KMS-11 (cell line): ENCODE results near the gene ADH5.
"Not testable (repeated sequence)": the region's sequence is repeated elsewhere in the genome, so short reads cannot be mapped to it uniquely, and the experiment has no call there.

Experiments
- H2AFZ ChIP-seq: fragments of 200-600 bp; sonication (generic); 2 replicates; pipeline ENCODE4 v1.6.1; 2016; ENCODE audit warnings: antibody characterized with exemption, mixed run types, low read depth
- H3K27ac ChIP-seq: fragments of 200-600 bp; sonication (generic); 2 replicates; pipeline ENCODE4 v1.6.1; 2016; ENCODE audit warnings: mild to moderate bottlenecking, mixed run types
- H3K27me3 ChIP-seq: fragments of 200-600 bp; sonication (generic); 2 replicates; pipeline ENCODE4 v1.6.1; 2017; ENCODE audit warnings: mild to moderate bottlenecking, low read depth, mixed run types, moderate library complexity; ENCODE audit not compliant: insufficient read depth
- H3K36me3 ChIP-seq: fragments of 200-600 bp; sonication (generic); 2 replicates; pipeline ENCODE4 v1.6.1; 2017; ENCODE audit warnings: mild to moderate bottlenecking, mixed run types; ENCODE audit not compliant: insufficient read depth
- H3K4me1 ChIP-seq: fragments of 200-600 bp; sonication (generic); 2 replicates; pipeline ENCODE4 v1.6.1; 2016; ENCODE audit warnings: mild to moderate bottlenecking, low read depth, mixed run types; ENCODE audit not compliant: poor library complexity, severe bottlenecking
- H3K4me2 ChIP-seq: fragments of 200-600 bp; sonication (generic); 2 replicates; pipeline ENCODE4 v1.7.0; 2016; ENCODE audit warnings: mild to moderate bottlenecking, mixed run types
- H3K4me3 ChIP-seq: fragments of 200-600 bp; sonication (generic); IDR thresholded peaks from 2 replicates; pipeline ENCODE4 v1.6.1; 2017; ENCODE audit warnings: low read depth, low read length, mixed read lengths; ENCODE audit not compliant: insufficient read depth
- H3K79me2 ChIP-seq: fragments of 200-600 bp; sonication (generic); 2 replicates; pipeline ENCODE4 v1.6.1; 2016; ENCODE audit warnings: low read depth, mixed run types; ENCODE audit not compliant: insufficient read depth
- H3K9ac ChIP-seq: fragments of 200-600 bp; sonication (generic); 2 replicates; pipeline ENCODE4 v1.6.1; 2016; ENCODE audit warnings: mild to moderate bottlenecking, mixed run types
- H4K20me1 ChIP-seq: fragments of 200-600 bp; sonication (generic); 2 replicates; pipeline ENCODE4 v1.6.1; 2016; ENCODE audit warnings: mild to moderate bottlenecking, mixed run types; ENCODE audit not compliant: insufficient read depth
- TF ChIP-seq, protein P1 (sequence below): fragments of 200-600 bp; sonication (generic); conservative IDR thresholded peaks from 2 replicates; pipeline ENCODE4 v1.6.1; 2017; ENCODE audit warnings: low read depth, mild to moderate bottlenecking, antibody characterized with exemption, low read length, moderate library complexity, mixed read lengths

Gene ADH5

DNA sequence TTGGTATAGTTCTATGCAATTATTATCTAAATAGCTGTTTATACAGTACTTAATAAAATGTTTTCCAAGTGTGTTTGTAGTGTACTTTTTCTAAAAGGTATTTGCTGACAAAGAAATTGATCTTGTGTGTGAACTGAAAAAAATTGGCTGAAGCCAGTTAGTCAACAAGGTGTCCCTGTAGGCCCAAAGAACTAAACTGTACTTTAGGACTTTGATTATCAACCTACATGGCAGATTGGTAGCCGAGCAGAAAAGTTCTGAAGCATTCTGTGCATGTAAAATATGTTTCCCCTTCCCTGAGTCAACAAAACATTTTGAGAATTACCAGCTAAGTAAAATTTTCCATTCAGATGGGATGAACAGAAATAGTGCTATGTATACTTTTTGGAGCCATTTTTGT, 21.0 kb downstream of the ADH5 start:
- Histone ChIP-seq H4K20me1 (no peaks in the 10 kb centered on the region), H2AFZ (no peak overlapping the region), H3K27ac (no peak overlapping the region), H3K4me3 (no peak overlapping the region), H3K79me2 (no peaks in the 10 kb centered on the region), H3K4me1 (no peaks in the 10 kb centered on the region), H3K4me2 (no peak overlapping the region), H3K36me3 (no peaks in the 10 kb centered on the region), H3K9ac (no peak overlapping the region), H3K27me3 (no peaks in the 10 kb centered on the region)
- TF ChIP-seq, protein P1, sequence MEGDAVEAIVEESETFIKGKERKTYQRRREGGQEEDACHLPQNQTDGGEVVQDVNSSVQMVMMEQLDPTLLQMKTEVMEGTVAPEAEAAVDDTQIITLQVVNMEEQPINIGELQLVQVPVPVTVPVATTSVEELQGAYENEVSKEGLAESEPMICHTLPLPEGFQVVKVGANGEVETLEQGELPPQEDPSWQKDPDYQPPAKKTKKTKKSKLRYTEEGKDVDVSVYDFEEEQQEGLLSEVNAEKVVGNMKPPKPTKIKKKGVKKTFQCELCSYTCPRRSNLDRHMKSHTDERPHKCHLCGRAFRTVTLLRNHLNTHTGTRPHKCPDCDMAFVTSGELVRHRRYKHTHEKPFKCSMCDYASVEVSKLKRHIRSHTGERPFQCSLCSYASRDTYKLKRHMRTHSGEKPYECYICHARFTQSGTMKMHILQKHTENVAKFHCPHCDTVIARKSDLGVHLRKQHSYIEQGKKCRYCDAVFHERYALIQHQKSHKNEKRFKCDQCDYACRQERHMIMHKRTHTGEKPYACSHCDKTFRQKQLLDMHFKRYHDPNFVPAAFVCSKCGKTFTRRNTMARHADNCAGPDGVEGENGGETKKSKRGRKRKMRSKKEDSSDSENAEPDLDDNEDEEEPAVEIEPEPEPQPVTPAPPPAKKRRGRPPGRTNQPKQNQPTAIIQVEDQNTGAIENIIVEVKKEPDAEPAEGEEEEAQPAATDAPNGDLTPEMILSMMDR, result no peak

DNA sequence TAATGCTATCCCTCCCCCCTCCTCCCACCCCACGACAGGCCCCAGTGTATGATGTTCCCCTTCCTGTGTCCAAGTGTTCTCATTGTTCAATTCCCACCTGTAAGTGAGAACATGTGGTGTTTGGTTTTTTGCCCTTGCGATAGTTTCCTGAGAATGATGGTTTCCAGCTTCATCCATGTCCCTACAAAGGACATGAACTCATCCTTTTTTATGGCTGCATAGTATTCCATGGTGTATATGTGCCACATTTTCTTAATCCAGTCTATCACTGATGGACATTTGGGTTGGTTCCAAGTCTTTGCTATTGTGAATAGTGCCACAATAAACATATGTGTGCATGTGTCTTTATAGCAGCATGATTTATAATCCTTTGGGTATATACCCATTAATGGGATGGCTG, 23.1 kb downstream of the ADH5 start:
- not testable (repeated sequence) for H3K4me2 ChIP-seq, H3K9ac ChIP-seq, H3K79me2 ChIP-seq, H3K36me3 ChIP-seq, H4K20me1 ChIP-seq, H2AFZ ChIP-seq, H3K4me1 ChIP-seq, H3K27ac ChIP-seq, H3K27me3 ChIP-seq, H3K4me3 ChIP-seq

- H3K27ac ChIP-seq, result no peak overlapping the region
- H3K4me2 ChIP-seq, result no peak overlapping the region
- no peak overlapping the region for H3K4me3 ChIP-seq
- H3K9ac ChIP-seq, result no peak overlapping the region
- no peaks in the 10 kb centered on the region for H3K36me3 ChIP-seq
- H3K4me1 ChIP-seq, result no peaks in the 10 kb centered on the region
- no peaks in the 10 kb centered on the region for H3K27me3 ChIP-seq
- no peak overlapping the region for H2AFZ ChIP-seq
- H3K79me2 ChIP-seq, result no peaks in the 10 kb centered on the region
- no peaks in the 10 kb centered on the region for H4K20me1 ChIP-seq
- TF ChIP-seq, protein P1, result no peak
Measured at GRCh38 chr4:99062120-99062519, 26.5 kb downstream of the ADH5 start.

DNA sequence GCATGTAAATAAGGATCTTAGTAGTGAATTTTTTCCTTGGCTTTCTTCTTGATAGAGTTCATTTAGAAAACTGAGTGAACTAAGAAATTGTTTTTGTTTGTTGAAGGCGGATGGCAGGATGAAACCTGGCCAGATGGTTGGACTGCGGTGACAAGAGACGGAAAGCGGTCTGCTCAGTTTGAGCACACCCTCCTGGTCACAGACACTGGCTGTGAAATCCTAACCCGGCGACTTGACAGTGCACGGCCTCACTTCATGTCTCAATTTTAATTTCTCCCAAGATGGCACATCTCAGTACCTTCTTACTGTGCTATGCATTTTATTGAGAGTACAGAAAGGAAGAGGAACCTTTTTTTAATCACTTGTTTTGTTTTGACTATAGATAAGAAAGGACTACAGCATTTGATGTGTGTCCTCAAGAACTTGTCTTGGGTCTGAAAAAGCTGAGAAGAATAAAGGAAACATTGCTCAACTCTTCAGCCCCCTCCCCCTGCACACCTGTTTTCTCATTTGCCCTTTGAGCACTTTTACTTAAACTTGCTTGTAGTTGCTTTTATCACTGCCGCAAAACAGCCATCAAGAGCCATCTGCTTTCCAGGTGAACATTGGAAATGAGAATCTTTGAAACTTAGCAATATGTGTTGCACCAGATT, 27.4 kb downstream of the ADH5 start:
- no peaks in the 10 kb centered on the region for H3K79me2 ChIP-seq
- no peak overlapping the region for H3K4me3 ChIP-seq
- H2AFZ ChIP-seq, result no peak overlapping the region
- no peaks in the 10 kb centered on the region for H4K20me1 ChIP-seq
- peaks cover 1% of the 10 kb centered on the region for H3K4me1 ChIP-seq
- TF ChIP-seq, protein P1, result no peak
- no peak overlapping the region for H3K27ac ChIP-seq
- H3K36me3 ChIP-seq, result no peaks in the 10 kb centered on the region
- no peaks in the 10 kb centered on the region for H3K27me3 ChIP-seq
- no peak overlapping the region for H3K9ac ChIP-seq
- H3K4me2 ChIP-seq, result no peak overlapping the region

DNA sequence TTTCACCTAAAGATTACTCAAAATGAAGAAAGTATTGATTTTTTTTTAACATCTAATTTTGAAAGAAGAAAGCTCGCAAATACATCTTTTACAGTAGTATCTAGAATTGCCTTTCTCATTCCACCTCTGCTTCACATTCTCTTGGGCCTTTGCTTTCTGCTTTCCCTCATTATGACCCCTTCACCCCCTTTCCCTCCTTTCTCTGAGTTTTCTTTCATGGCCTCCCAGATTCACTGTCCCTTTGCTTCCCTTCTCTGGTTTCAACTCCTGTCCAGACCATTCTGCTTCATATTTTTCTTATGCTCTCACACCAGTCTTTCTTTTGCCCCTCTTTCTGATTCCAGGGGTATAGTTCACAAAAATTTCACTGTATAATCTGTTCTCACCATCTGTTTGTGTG, 29.0 kb downstream of the ADH5 start:
- TF ChIP-seq, protein P1, result no peak
- Histone ChIP-seq H3K4me2 (no peak overlapping the region), H3K27ac (no peak overlapping the region)

More for the DNA sequence above, 29.0 kb downstream of the ADH5 start:
- Histone ChIP-seq H3K9ac (no peak overlapping the region), H3K27me3 (no peaks in the 10 kb centered on the region), H2AFZ (no peak overlapping the region), H3K79me2 (no peaks in the 10 kb centered on the region), H3K4me3 (no peak overlapping the region), H3K36me3 (no peaks in the 10 kb centered on the region), H4K20me1 (no peaks in the 10 kb centered on the region), H3K4me1 (peaks cover 9% of the 10 kb centered on the region)
